Astrocyte (in vitro differentiated cells and primary cell): ENCODE data around the gene SAP30BP.

ENCODE experiments used
- CTCF ChIP-seq: IDR thresholded peaks from 2 replicates; pipeline ENCODE4 v1.5.1; 2011; ENCODE audit warnings: low read depth, mild to moderate bottlenecking, inconsistent platforms, low read length, moderate library complexity; ENCODE audit not compliant: insufficient read depth
- EZH2 ChIP-seq: IDR thresholded peaks from 2 replicates; pipeline ENCODE4 v1.6.1; 2012; ENCODE audit warnings: mild to moderate bottlenecking, low read length, inconsistent platforms; ENCODE audit not compliant: insufficient read depth

- TF ChIP-seq EZH2, result no peak
- no peak for TF ChIP-seq CTCF
Observed at GRCh38 chr17:75742337-75742736, 75.2 kb downstream of the SAP30BP start.
